Lower lobe of right lung (tissue), 2 donors: ENCODE results near the gene PPA1. TPM values are rescaled to one million over a fixed set of nuclear protein-coding genes. Genes with fewer than 3 reads are reported as not detected.
"Not testable (repeated sequence)": the region's sequence is repeated elsewhere in the genome, so short reads cannot be mapped to it uniquely, and the experiment has no call there.

Source experiments
- ATAC-seq, 2 donors: fragments of 200-7000 bp; cut with Tn5 transposase; one replicate each; pipeline ENCODE4 v1.9.1; 2020 to 2022; ENCODE audit warnings: mild to moderate bottlenecking in 2 of 2, moderate library complexity in 2 of 2
- DNase-seq: peaks from one replicate; pipeline ENCODE4 v3.0.0-alpha.2; 2020
- H3K27ac ChIP-seq: fragments of 200-600 bp; one replicate; pipeline ENCODE4 v1.8.0; 2022
- H3K27me3 ChIP-seq: fragments of 200-600 bp; one replicate; pipeline ENCODE4 v1.8.0; 2022; ENCODE audit warnings: low read depth
- H3K36me3 ChIP-seq: fragments of 200-600 bp; one replicate; pipeline ENCODE4 v1.8.0; 2022; ENCODE audit warnings: mild to moderate bottlenecking
- H3K4me1 ChIP-seq: fragments of 200-600 bp; one replicate; pipeline ENCODE4 v1.8.0; 2022
- H3K4me3 ChIP-seq: fragments of 200-600 bp; one replicate; pipeline ENCODE4 v1.8.0; 2022; ENCODE audit warnings: mild to moderate bottlenecking
- H3K9me3 ChIP-seq: fragments of 200-600 bp; one replicate; pipeline ENCODE4 v1.8.0; 2022
- CTCF ChIP-seq: fragments of 200-600 bp; IDR thresholded peaks from one replicate; pipeline ENCODE4 v1.8.0; 2022; ENCODE audit warnings: antibody characterized with exemption, mild to moderate bottlenecking
- intact Hi-C: fragments of 100-400 bp; cut with DNase I; formaldehyde crosslinking; loops from one replicate; pipeline ENCODE4 v1.11.0; 2022
- total RNA-seq: library from RNA; stranded (reverse); fragmentation: NEBNext Ultra II Directional; extraction: Animal tissue kit (Norgen Biotek cat#: 25700); gene quantifications from one replicate; pipeline ENCODE4 v1.2.1, GENCODE V29; 2021
- donor health status: DM: no; HTN: yes; CAD: no; lungs with severe emphysema.

Gene PPA1
- total RNA-seq, 1 donor from 2014 or later = 163 TPM

- ATAC-seq (no peak), DNase-seq (no peak)
- H3K27ac ChIP-seq = peak overlapping the region; percentile 74
- H3K4me3 ChIP-seq = no peak overlapping the region
- no peaks in the 10 kb centered on the region for H3K9me3 ChIP-seq
- intact Hi-C loops = no loop called here
- peaks cover 53% of the 10 kb centered on the region for H3K4me1 ChIP-seq
- no peaks in the 10 kb centered on the region for H3K36me3 ChIP-seq
- H3K27me3 ChIP-seq = no peaks in the 10 kb centered on the region
- TF ChIP-seq CTCF = no peak
Observed at GRCh38 chr10:70190581-70190980, 42.6 kb downstream of the PPA1 start.

DNA sequence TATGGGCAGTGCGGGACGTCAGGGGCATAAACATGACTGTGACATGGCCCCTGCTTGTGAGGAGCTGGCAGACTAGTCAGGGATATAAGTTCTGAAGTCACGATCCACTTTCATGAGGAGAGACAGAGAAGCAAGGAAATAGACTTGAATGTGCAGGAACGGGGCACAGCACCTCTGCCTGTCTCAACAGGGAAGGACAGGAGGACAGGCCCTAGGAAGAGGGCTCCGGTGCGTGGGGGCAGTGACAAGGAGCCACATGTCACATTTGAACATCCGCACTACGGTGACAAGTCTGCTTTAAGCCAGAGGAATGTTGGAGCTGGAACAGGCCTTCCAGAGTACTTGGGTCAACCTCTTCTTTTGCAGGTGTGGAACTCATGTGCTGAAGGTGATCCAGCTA lies 43.1 kb downstream of the PPA1 start:
- H3K27ac ChIP-seq = peak overlapping the region; percentile 74
- ATAC-seq (no peak), DNase-seq (no peak)
- no peak overlapping the region for H3K4me3 ChIP-seq
- no peaks in the 10 kb centered on the region for H3K27me3 ChIP-seq
- no peaks in the 10 kb centered on the region for H3K9me3 ChIP-seq
- H3K36me3 ChIP-seq = no peaks in the 10 kb centered on the region
- H3K4me1 ChIP-seq = peaks cover 53% of the 10 kb centered on the region
- no peak for TF ChIP-seq CTCF
- intact Hi-C loops = no loop called here

DNA sequence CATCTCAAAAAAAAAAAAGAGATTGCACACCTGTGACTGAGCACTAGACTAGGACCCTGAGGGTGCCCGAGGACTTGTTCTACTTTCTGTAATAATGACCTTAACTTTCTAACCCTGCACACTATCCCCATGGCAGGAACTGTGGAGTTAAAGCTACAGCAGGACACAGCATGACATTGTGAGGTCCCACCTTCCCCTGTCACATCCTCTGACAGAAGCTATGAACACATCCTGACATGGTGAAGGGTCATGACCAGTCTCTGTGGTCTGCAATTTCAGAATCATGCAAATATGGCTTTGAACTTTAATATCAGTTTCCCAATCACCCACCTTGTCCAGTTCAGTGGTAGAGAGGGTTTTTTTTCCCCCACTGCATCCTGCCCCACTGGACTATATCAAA lies 44.5 kb downstream of the PPA1 start:
- intact Hi-C loops = no loop called here
- Histone ChIP-seq H3K4me1 (peaks cover 47% of the 10 kb centered on the region), H3K9me3 (no peaks in the 10 kb centered on the region), H3K36me3 (no peaks in the 10 kb centered on the region), H3K27ac (no peak overlapping the region), H3K4me3 (no peak overlapping the region), H3K27me3 (no peaks in the 10 kb centered on the region)
- TF ChIP-seq CTCF = no peak
- ATAC-seq (no peak), DNase-seq (no peak)

DNA sequence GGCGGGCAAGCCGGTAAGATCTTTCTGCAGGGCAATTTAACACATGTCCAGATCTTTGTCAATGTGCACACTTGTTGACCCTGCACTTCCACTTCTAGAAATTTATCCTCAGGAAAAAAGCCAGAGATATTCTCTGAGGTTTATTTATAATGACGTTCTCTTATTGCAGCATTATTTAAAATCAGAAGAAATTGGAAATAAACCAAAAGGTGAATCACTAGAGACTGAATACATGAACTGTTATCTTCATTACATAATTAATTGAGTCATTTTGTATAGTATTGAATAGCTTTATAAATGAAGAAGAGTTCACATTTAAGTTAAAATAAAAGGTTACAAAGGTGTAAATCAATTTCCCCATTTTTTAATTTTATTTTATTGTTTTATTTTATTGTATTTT lies 46.7 kb downstream of the PPA1 start:
- no peaks in the 10 kb centered on the region for H3K36me3 ChIP-seq
- no peaks in the 10 kb centered on the region for H3K9me3 ChIP-seq
- peaks cover 25% of the 10 kb centered on the region for H3K4me1 ChIP-seq
- no peak for DNase-seq
- no peaks in the 10 kb centered on the region for H3K27me3 ChIP-seq
- intact Hi-C loops = no loop called here
- TF ChIP-seq CTCF = no peak
- H3K4me3 ChIP-seq = no peak overlapping the region
- peak overlapping the region; percentile 25 for H3K27ac ChIP-seq
- ATAC-seq = no peak

GRCh38 chr10:70186090-70186489 lies 47.1 kb downstream of the PPA1 start:
- H3K36me3 ChIP-seq = no peaks in the 10 kb centered on the region
- ATAC-seq (peak; percentile 37 to 51), DNase-seq (no peak)
- H3K4me3 ChIP-seq = no peak overlapping the region
- H3K4me1 ChIP-seq = peaks cover 21% of the 10 kb centered on the region
- TF ChIP-seq CTCF = no peak
- H3K27ac ChIP-seq = peak overlapping the region; percentile 25
- intact Hi-C loops = no loop called here
- no peaks in the 10 kb centered on the region for H3K27me3 ChIP-seq
- no peaks in the 10 kb centered on the region for H3K9me3 ChIP-seq

DNA sequence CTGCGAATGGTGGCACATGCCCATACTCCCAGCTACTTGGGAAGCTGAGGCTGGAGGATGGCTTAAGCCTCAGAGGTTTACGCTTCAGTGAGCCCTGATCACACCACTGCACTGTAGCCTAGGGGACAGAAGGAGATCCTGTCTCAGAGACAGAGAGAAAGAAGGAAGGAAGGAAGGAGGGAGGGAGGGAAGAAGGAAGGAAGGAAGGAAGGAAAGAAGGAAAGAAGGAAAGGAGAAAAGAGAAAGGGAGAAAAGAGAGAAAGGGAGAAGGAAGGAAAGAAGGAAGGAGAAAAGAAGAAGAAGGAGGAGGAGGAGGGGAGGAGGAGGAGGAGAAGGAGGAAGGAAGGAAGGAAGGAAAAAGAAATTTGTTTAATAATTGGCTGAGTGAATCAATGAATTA lies 49.9 kb downstream of the PPA1 start:
- no peak for TF ChIP-seq CTCF
- no peaks in the 10 kb centered on the region for H3K9me3 ChIP-seq
- intact Hi-C loops = no loop called here
- H3K4me3 ChIP-seq = no peak overlapping the region
- no peaks in the 10 kb centered on the region for H3K27me3 ChIP-seq
- peaks cover 7% of the 10 kb centered on the region for H3K4me1 ChIP-seq
- ATAC-seq = no peak
- no peak overlapping the region for H3K27ac ChIP-seq
- no peaks in the 10 kb centered on the region for H3K36me3 ChIP-seq
- no peak for DNase-seq

DNA sequence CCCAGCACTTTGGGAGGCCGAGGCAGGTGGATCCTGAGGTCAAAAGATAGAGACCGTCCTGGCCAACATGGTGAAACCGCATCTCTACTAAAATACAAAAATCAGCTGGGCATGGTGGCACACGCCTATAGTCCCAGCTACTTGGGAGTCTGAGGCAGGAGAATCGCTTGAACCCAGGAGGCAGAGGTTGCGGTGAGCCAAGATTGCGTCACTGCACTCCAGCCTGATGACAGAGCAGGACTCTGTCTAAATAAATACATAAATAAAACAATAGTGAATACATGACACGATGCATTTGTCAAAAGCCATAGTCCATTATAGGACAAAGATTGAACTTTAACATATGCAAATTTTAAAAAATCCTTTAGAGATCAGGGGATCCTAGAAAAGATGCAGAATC lies 54.0 kb downstream of the PPA1 start:
- H3K4me1 ChIP-seq, intact Hi-C loops, DNase-seq, H3K36me3 ChIP-seq, H3K9me3 ChIP-seq, H3K4me3 ChIP-seq, ATAC-seq, H3K27me3 ChIP-seq, H3K27ac ChIP-seq: not testable (repeated sequence)
